HCT116 (cell line): ENCODE data around the gene SUOX. TPM values are rescaled to one million over a fixed set of nuclear protein-coding genes. Genes with fewer than 3 reads are reported as not detected.

Experiments used
- ATAC-seq: fragments of 200-7000 bp; cut with Tn5 transposase; 2 replicates; pipeline ENCODE4 v1.9.1; 2020; ENCODE audit warnings: mild to moderate bottlenecking, moderate library complexity
- BruUV-seq: library from RNA; stranded (reverse); fragments of 400-500 nt; replicated peaks from 2 replicates; lab custom pipeline; 2021; lab: Mats Ljungman, UMichigan
- CTCF ChIA-PET: fragments of 300-600 bp; sonication (Branson Sonifier 250); formaldehyde crosslinking; loops from one replicate; lab custom pipeline; 2021; ENCODE audit warnings: antibody characterized with exemption; lab: Charles Lee
- POLR2A ChIA-PET: fragments of 300-600, 350-600 bp; sonication (Branson Sonifier 250); formaldehyde crosslinking; loops from one replicate; lab custom pipeline; 2021; ENCODE audit warnings: antibody characterized with exemption; lab: Charles Lee
- RAD21 ChIA-PET, 2 experiments: fragments of 300-600 bp; sonication (Branson Sonifier 250); formaldehyde crosslinking; loops; one replicate each; lab custom pipeline; 2023; ENCODE audit warnings: low total read pairs in 2 of 2; ENCODE audit not compliant: uncharacterized antibody in 2 of 2, unreplicated experiment in 2 of 2, low non-redundant PET in 1 of 2; lab: Charles Lee
- DNase-seq: peaks from one replicate; pipeline ENCODE4 v3.0.0-alpha.2; 2010; ENCODE audit warnings: low read depth, low spot score
- H2AFZ ChIP-seq: fragments of 200-600 bp; shearing (Covaris generic), sonication (generic); 2 replicates; pipeline ENCODE4 v1.6.1; 2017; ENCODE audit warnings: low read depth, mixed run types, mixed read lengths, antibody characterized with exemption, low read length; ENCODE audit not compliant: poor library complexity, severe bottlenecking
- H3K27ac ChIP-seq: 2 replicates; pipeline ENCODE4 v1.5.1; 2012; ENCODE audit warnings: low read depth, low read length
- H3K27me3 ChIP-seq: fragments of 200-600 bp; sonication (generic); 2 replicates; pipeline ENCODE4 v1.6.1; 2016; ENCODE audit warnings: mixed run types, low read length, mixed read lengths; ENCODE audit not compliant: insufficient read depth
- H3K36me3 ChIP-seq, 2 experiments: fragments of 200-500 bp in 1 of 2; fragments of 200-600 bp in 1 of 2; sonication (Bioruptor generic) in 1 of 2; sonication (generic) in 1 of 2; 2 replicates each; pipeline versions ENCODE4 v1.5.1 to v1.6.1; 2014 to 2016; ENCODE audit warnings: low read length in 2 of 2, inconsistent platforms in 1 of 2, mixed read lengths in 1 of 2, mixed run types in 1 of 2; ENCODE audit not compliant: insufficient read depth in 2 of 2, control insufficient read depth in 1 of 2
- H3K4me1 ChIP-seq, 2 experiments: fragments of 200-600 bp in 1 of 2; sonication (generic) in 1 of 2; 2 replicates each; pipeline versions ENCODE4 v1.5.1 to v1.6.1; 2012 to 2017; ENCODE audit warnings: low read length in 2 of 2, inconsistent platforms in 1 of 2, mild to moderate bottlenecking in 1 of 2, mixed read lengths in 1 of 2, mixed run types in 1 of 2, moderate library complexity in 1 of 2; ENCODE audit not compliant: insufficient read depth in 2 of 2, control insufficient read depth in 1 of 2
- H3K4me2 ChIP-seq: fragments of 200-600 bp; sonication (generic); 2 replicates; pipeline ENCODE4 v1.6.1; 2017; ENCODE audit warnings: mixed run types, low read length, mixed read lengths
- H3K4me3 ChIP-seq, 2 experiments: fragments of 200-600 bp in 1 of 2; sonication (generic) in 1 of 2; replicated peaks in 1 of 2; 2 replicates each; pipeline ENCODE4 v1.5.1; 2011 to 2016; ENCODE audit warnings: low read length in 2 of 2, control low read depth in 1 of 2, low read depth in 1 of 2, mild to moderate bottlenecking in 1 of 2, mixed read lengths in 1 of 2, mixed run types in 1 of 2
- H3K79me2 ChIP-seq: fragments of 200-600 bp; sonication (generic); 2 replicates; pipeline ENCODE4 v1.6.1; 2017; ENCODE audit warnings: mild to moderate bottlenecking, mixed run types, low read length, moderate library complexity, mixed read lengths; ENCODE audit not compliant: insufficient read depth
- H3K9ac ChIP-seq: fragments of 200-600 bp; sonication (generic); 2 replicates; pipeline ENCODE4 v1.6.1; 2016; ENCODE audit warnings: low read length, mixed read lengths
- H3K9me2 ChIP-seq: fragments of 200-600 bp; sonication (generic), shearing (Covaris generic); 2 replicates; pipeline ENCODE4 v1.6.1; 2017; ENCODE audit warnings: mixed run types, mild to moderate bottlenecking, moderate library complexity; ENCODE audit not compliant: insufficient read depth
- H3K9me3 ChIP-seq, 2 experiments: fragments of 200-500 bp in 1 of 2; fragments of 200-600 bp in 1 of 2; sonication (Bioruptor generic) in 1 of 2; sonication (generic) in 1 of 2; 2 replicates each; pipeline ENCODE4 v1.6.1; 2014 to 2017; ENCODE audit warnings: low read length in 2 of 2, mixed read lengths in 2 of 2, inconsistent platforms in 1 of 2, low read depth in 1 of 2, mild to moderate bottlenecking in 1 of 2, mixed run types in 1 of 2, moderate library complexity in 1 of 2; ENCODE audit not compliant: control insufficient read depth in 1 of 2, insufficient read depth in 1 of 2
- H4K20me1 ChIP-seq: fragments of 200-600 bp; sonication (generic), shearing (Covaris generic); 2 replicates; pipeline ENCODE4 v1.6.1; 2017; ENCODE audit warnings: mixed run types, mild to moderate bottlenecking, moderate library complexity; ENCODE audit not compliant: insufficient read depth
- ATF3 ChIP-seq: IDR thresholded peaks from 2 replicates; pipeline ENCODE4 v1.6.1; 2012
- CBX3 ChIP-seq: IDR thresholded peaks from 2 replicates; pipeline ENCODE4 v1.6.1; 2012; ENCODE audit warnings: low read depth
- CTCF ChIP-seq, 3 experiments: fragments of 200-600 bp in 1 of 3; sonication (generic) in 1 of 3; IDR thresholded peaks in 2 of 3; conservative IDR thresholded peaks in 1 of 3; 2 replicates each; pipeline ENCODE4 v1.5.1; 2012 to 2017; ENCODE audit warnings: low read depth in 2 of 3, low read length in 2 of 3, antibody characterized with exemption in 1 of 3, borderline replicate concordance in 1 of 3, control low read depth in 1 of 3, mild to moderate bottlenecking in 1 of 3, mixed read lengths in 1 of 3, mixed run types in 1 of 3, moderate library complexity in 1 of 3; ENCODE audit not compliant: insufficient read depth in 1 of 3
- EGR1 ChIP-seq: IDR thresholded peaks from 2 replicates; pipeline ENCODE4 v1.6.1; 2012; ENCODE audit warnings: low read depth
- ELF1 ChIP-seq: IDR thresholded peaks from 2 replicates; pipeline ENCODE4 v1.6.1; 2012; ENCODE audit warnings: low read depth, borderline replicate concordance
- EZH2 ChIP-seq: fragments of 200-600 bp; sonication (generic); IDR thresholded peaks from 2 replicates; pipeline ENCODE4 v1.6.1; 2017; ENCODE audit warnings: antibody characterized with exemption, mixed run types
- EZH2phosphoT487 ChIP-seq: fragments of 200-600 bp; IDR thresholded peaks from 2 replicates; pipeline ENCODE4 v1.6.1; 2018; ENCODE audit warnings: antibody characterized with exemption, borderline replicate concordance
- JUND ChIP-seq: IDR thresholded peaks from 2 replicates; pipeline ENCODE4 v1.6.1; 2012
- POLR2A ChIP-seq: IDR thresholded peaks from 2 replicates; pipeline ENCODE4 v1.7.0; 2011; ENCODE audit warnings: borderline replicate concordance; ENCODE audit not compliant: insufficient read depth, insufficient read length; ENCODE audit errors: extremely low read depth
- POLR2AphosphoS5 ChIP-seq: IDR thresholded peaks from 2 replicates; pipeline ENCODE4 v1.6.1; 2011; ENCODE audit warnings: mild to moderate bottlenecking, low read depth, low read length, moderate library complexity
- SP1 ChIP-seq: IDR thresholded peaks from 2 replicates; pipeline ENCODE4 v1.6.1; 2012; ENCODE audit warnings: low read depth
- SRF ChIP-seq: IDR thresholded peaks from 2 replicates; pipeline ENCODE4 v1.6.1; 2012; ENCODE audit warnings: low read depth
- TCF7L2 ChIP-seq: IDR thresholded peaks from 2 replicates; pipeline ENCODE4 v1.7.0; 2011; ENCODE audit warnings: borderline replicate concordance, inconsistent platforms; ENCODE audit not compliant: insufficient read depth, insufficient read length; ENCODE audit errors: extremely low read depth
- ZBTB33 ChIP-seq: IDR thresholded peaks from 2 replicates; pipeline ENCODE4 v1.6.1; 2011; ENCODE audit warnings: mild to moderate bottlenecking, low read length, moderate library complexity; ENCODE audit not compliant: insufficient replicate concordance; ENCODE audit errors: extremely low read depth
- ZFX ChIP-seq: fragments of 450-650 bp; IDR thresholded peaks from 2 replicates; pipeline ENCODE4 v1.6.1; 2017
- ZNF274 ChIP-seq: fragments of 200-500 bp; sonication (Bioruptor generic); IDR thresholded peaks from 2 replicates; pipeline ENCODE4 v1.6.1; 2014; ENCODE audit warnings: mild to moderate bottlenecking, low read depth, low read length, inconsistent platforms
- intact Hi-C: fragments of 100-400 bp; cut with micrococcal nuclease; formaldehyde crosslinking; loops from 2 replicates; pipeline ENCODE4 v1.10.0; 2022
- total RNA-seq: library from RNA; stranded (reverse); gene quantifications from one replicate; pipeline ENCODE4 v1.2.1, GENCODE V29; 2021; ENCODE audit not compliant: unreplicated experiment

Gene SUOX
- total RNA-seq, 1 experiment from 2014 or later: 18.0 TPM

GRCh38 chr12:55974308-55974730, 22.8 kb upstream of the SUOX start:
- Histone ChIP-seq H3K4me2 (peak overlapping the region; percentile 91), H3K27ac (peak overlapping the region; percentile 80), H3K9me2 (no peaks in the 10 kb centered on the region)
- TF ChIP-seq ZFX: peak; percentile 51
- TF ChIP-seq CBX3: no peak
- no peak for TF ChIP-seq ELF1
- TF ChIP-seq, all 23 proteins: peak for 1
- H3K4me1 ChIP-seq: peaks cover 17 to 32% of the 10 kb centered on the region in 2 experiments
- DNase-seq (no peak), ATAC-seq (peak; percentile 43)
- CTCF ChIA-PET: interaction anchor here (0.9 to 4.7 kb wide), 7 partner anchors 9 to 662 kb away, joined by 3 to 35 read pairs (median 5); partner anchors contain the start of gene SUOX
- peaks cover 20% of the 10 kb centered on the region; the same call in 1 of the 2 replicates for H3K79me2 ChIP-seq
- H3K9me3 ChIP-seq: no peaks in the 10 kb centered on the region
- H2AFZ ChIP-seq: no peak overlapping the region
- H3K9ac ChIP-seq: peak overlapping the region; percentile 79
- RAD21 ChIA-PET: interaction anchor here (1.0 to 1.6 kb wide), 2 partner anchors 22 to 236 kb away, joined by 3 to 6 read pairs; partner anchors contain the start of gene SUOX (in 1 of the 2)
- peak overlapping the region; percentile 78 to 94 for H3K4me3 ChIP-seq
- intact Hi-C loops: no loop called here
- no peaks in the 10 kb centered on the region for H3K27me3 ChIP-seq
- H3K36me3 ChIP-seq: peaks cover 6 to 19% of the 10 kb centered on the region in 2 experiments; a peak in 3 of 4 replicates
- POLR2A ChIA-PET: interaction anchor here (0.6 to 1.9 kb wide), 22 partner anchors 8 to 1138 kb away, joined by 3 to 13 read pairs (median 4); partner anchors contain the start of genes DGKA, DNAJC14, ORMDL2 and PYM1
- no peaks in the 10 kb centered on the region for H4K20me1 ChIP-seq
- no TSS peak for BruUV-seq

GRCh38 chr12:55978393-55978792, 18.7 kb upstream of the SUOX start:
- Histone ChIP-seq H3K36me3 (no peaks in the 10 kb centered on the region), H3K9me3 (no peaks in the 10 kb centered on the region), H3K79me2 (peaks cover 18% of the 10 kb centered on the region; the same call in 1 of the 2 replicates), H3K9ac (no peak overlapping the region), H3K27ac (no peak overlapping the region), H3K27me3 (no peaks in the 10 kb centered on the region), H2AFZ (no peak overlapping the region), H3K4me2 (no peak overlapping the region), H3K4me3 (no peak overlapping the region), H4K20me1 (no peaks in the 10 kb centered on the region), H3K9me2 (no peaks in the 10 kb centered on the region), H3K4me1 (peaks cover 12 to 24% of the 10 kb centered on the region in 2 experiments)
- POLR2A ChIA-PET: no interaction called here
- RAD21 ChIA-PET: no interaction called here
- DNase-seq (no peak), ATAC-seq (no peak)
- CTCF ChIA-PET: interaction anchor here (1.1 kb wide), 1 partner anchor 18 kb away, joined by 3 read pairs; no protein-coding TSS in a partner anchor
- intact Hi-C loops: no loop called here
- no TSS peak for BruUV-seq
- TF ChIP-seq EZH2phosphoT487 (no peak), ZNF274 (no peak), POLR2AphosphoS5 (no peak), ZBTB33 (no peak), JUND (no peak), POLR2A (no peak), EZH2 (no peak), TCF7L2 (no peak), SP1 (no peak), ZFX (no peak), SRF (no peak), CTCF (IDR thresholded peaks at IDR 0.05 in 2 of 3, conservative IDR thresholded peaks at IDR 0.05 in 1 of 3; ENCODE audit: borderline replicate concordance in 1 of 3, insufficient read depth in 1 of 3, low read depth in 2 of 3, low read length in 2 of 3) (no peak), EGR1 (no peak), ATF3 (no peak)
